Measurements from ENCODE around the gene PARVA. TPM values are rescaled to one million over a fixed set of nuclear protein-coding genes. Genes with fewer than 3 reads are reported as not detected.

PARVA gene
- total and polyA plus RNA-seq, 9 of the 15 experiments (the other 6 are each of a cell fraction or from before 2014, with no cell fraction given) = 0.11 TPM; not detected in 8

- Histone ChIP-seq H3K4me1 (replicated peaks in 1 of 2; ENCODE audit: control insufficient read depth in 2 of 2, insufficient read depth in 2 of 2, low read length in 2 of 2) (no peaks in the 10 kb centered on the region), H3K9me3 (replicated peaks; ENCODE audit: control insufficient read depth, insufficient read depth, low read depth, low read length) (no peaks in the 10 kb centered on the region), H3K36me3 (ENCODE audit: control insufficient read depth, insufficient read depth, low read length) (no peaks in the 10 kb centered on the region), H3K27me3 (ENCODE audit: control insufficient read depth in 2 of 2, insufficient read depth in 2 of 2, low read length in 2 of 2) (peaks cover 66 to 67% of the 10 kb centered on the region in 2 experiments), H3K4me3 (no peak overlapping the region), H3K79me2 (ENCODE audit: control insufficient read depth, insufficient read depth, low read length) (no peaks in the 10 kb centered on the region), H3K27ac (ENCODE audit: extremely low read depth, low read depth, low read length) (no peak overlapping the region), H3K9me1 (ENCODE audit: control insufficient read depth, insufficient read depth, low read length) (no peaks in the 10 kb centered on the region), H4K20me1 (replicated peaks; ENCODE audit: control insufficient read depth, insufficient read depth, low read length) (no peaks in the 10 kb centered on the region), H3K4me2 (ENCODE audit: insufficient read depth, low read length) (no peak overlapping the region), H3K9ac (ENCODE audit: insufficient read depth in 1 of 2, low read depth in 2 of 2, low read length in 2 of 2) (no peak overlapping the region), H2AFZ (ENCODE audit: low read depth, low read length) (no peak overlapping the region)
- FAIRE-seq (no peak), DNase-seq (ENCODE audit: extremely low read depth in 1 of 4, low spot score in 3 of 4) (no peak), ATAC-seq (no peak)
- intact Hi-C loops (cut with micrococcal nuclease) = no loop called here
- POLR2A ChIA-PET = interaction anchor here (0.8 to 1.2 kb wide), 3 partner anchors 9 to 13 kb away, joined by 3 read pairs; no protein-coding TSS in a partner anchor
- in situ Hi-C loops (cut with MboI) = no loop called here
- BruUV-seq (replicated peaks) = no TSS peak
- CTCF ChIA-PET (ENCODE audit: low intra/inter-chr PET ratio) = no interaction called here
- 5% methylated on average over 3 of the region's 3 CpGs for WGBS (ENCODE audit: insufficient coverage, low coverage, missing lambda C conversion rate)
- TF ChIP-seq MCM2 (IDR thresholded peaks at IDR 0.05; ENCODE audit: low read depth) (no peak), SNIP1 (IDR thresholded peaks at IDR 0.05; ENCODE audit: low read depth) (no peak), XRCC4 (IDR thresholded peaks at IDR 0.05; ENCODE audit: extremely low read depth, insufficient read depth, insufficient read length) (no peak), TSC22D4 (tag; IDR thresholded peaks at IDR 0.05) (no peak), ARNT (IDR thresholded peaks at IDR 0.05) (no peak), HDGF (IDR thresholded peaks at IDR 0.05) (no peak), SRSF7 (optimal IDR thresholded peaks at IDR 0.05; ENCODE audit: low read depth, low read length) (no peak), MTA3 (IDR thresholded peaks at IDR 0.05; ENCODE audit: borderline replicate concordance) (no peak), SMARCA5 (IDR thresholded peaks at IDR 0.05) (no peak), MIER1 (IDR thresholded peaks at IDR 0.05; ENCODE audit: low read depth) (no peak), POLR2AphosphoS5 (IDR thresholded peaks at IDR 0.05; ENCODE audit: control insufficient read depth, insufficient read depth, low read depth, low read length) (no peak)
- TF ChIP-seq, protein P1, sequence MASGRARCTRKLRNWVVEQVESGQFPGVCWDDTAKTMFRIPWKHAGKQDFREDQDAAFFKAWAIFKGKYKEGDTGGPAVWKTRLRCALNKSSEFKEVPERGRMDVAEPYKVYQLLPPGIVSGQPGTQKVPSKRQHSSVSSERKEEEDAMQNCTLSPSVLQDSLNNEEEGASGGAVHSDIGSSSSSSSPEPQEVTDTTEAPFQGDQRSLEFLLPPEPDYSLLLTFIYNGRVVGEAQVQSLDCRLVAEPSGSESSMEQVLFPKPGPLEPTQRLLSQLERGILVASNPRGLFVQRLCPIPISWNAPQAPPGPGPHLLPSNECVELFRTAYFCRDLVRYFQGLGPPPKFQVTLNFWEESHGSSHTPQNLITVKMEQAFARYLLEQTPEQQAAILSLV (tag; IDR thresholded peaks at IDR 0.05) = no peak
- TF ChIP-seq, protein P2, sequence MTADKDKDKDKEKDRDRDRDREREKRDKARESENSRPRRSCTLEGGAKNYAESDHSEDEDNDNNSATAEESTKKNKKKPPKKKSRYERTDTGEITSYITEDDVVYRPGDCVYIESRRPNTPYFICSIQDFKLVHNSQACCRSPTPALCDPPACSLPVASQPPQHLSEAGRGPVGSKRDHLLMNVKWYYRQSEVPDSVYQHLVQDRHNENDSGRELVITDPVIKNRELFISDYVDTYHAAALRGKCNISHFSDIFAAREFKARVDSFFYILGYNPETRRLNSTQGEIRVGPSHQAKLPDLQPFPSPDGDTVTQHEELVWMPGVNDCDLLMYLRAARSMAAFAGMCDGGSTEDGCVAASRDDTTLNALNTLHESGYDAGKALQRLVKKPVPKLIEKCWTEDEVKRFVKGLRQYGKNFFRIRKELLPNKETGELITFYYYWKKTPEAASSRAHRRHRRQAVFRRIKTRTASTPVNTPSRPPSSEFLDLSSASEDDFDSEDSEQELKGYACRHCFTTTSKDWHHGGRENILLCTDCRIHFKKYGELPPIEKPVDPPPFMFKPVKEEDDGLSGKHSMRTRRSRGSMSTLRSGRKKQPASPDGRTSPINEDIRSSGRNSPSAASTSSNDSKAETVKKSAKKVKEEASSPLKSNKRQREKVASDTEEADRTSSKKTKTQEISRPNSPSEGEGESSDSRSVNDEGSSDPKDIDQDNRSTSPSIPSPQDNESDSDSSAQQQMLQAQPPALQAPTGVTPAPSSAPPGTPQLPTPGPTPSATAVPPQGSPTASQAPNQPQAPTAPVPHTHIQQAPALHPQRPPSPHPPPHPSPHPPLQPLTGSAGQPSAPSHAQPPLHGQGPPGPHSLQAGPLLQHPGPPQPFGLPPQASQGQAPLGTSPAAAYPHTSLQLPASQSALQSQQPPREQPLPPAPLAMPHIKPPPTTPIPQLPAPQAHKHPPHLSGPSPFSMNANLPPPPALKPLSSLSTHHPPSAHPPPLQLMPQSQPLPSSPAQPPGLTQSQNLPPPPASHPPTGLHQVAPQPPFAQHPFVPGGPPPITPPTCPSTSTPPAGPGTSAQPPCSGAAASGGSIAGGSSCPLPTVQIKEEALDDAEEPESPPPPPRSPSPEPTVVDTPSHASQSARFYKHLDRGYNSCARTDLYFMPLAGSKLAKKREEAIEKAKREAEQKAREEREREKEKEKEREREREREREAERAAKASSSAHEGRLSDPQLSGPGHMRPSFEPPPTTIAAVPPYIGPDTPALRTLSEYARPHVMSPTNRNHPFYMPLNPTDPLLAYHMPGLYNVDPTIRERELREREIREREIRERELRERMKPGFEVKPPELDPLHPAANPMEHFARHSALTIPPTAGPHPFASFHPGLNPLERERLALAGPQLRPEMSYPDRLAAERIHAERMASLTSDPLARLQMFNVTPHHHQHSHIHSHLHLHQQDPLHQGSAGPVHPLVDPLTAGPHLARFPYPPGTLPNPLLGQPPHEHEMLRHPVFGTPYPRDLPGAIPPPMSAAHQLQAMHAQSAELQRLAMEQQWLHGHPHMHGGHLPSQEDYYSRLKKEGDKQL (CRISPR knock-in tag; IDR thresholded peaks at IDR 0.05; ENCODE audit: borderline replicate concordance) = no peak
- TF ChIP-seq, protein P3, sequence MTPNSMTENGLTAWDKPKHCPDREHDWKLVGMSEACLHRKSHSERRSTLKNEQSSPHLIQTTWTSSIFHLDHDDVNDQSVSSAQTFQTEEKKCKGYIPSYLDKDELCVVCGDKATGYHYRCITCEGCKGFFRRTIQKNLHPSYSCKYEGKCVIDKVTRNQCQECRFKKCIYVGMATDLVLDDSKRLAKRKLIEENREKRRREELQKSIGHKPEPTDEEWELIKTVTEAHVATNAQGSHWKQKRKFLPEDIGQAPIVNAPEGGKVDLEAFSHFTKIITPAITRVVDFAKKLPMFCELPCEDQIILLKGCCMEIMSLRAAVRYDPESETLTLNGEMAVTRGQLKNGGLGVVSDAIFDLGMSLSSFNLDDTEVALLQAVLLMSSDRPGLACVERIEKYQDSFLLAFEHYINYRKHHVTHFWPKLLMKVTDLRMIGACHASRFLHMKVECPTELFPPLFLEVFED (CRISPR knock-in tag; conservative IDR thresholded peaks at IDR 0.05) = no peak
- TF ChIP-seq, protein P4, sequence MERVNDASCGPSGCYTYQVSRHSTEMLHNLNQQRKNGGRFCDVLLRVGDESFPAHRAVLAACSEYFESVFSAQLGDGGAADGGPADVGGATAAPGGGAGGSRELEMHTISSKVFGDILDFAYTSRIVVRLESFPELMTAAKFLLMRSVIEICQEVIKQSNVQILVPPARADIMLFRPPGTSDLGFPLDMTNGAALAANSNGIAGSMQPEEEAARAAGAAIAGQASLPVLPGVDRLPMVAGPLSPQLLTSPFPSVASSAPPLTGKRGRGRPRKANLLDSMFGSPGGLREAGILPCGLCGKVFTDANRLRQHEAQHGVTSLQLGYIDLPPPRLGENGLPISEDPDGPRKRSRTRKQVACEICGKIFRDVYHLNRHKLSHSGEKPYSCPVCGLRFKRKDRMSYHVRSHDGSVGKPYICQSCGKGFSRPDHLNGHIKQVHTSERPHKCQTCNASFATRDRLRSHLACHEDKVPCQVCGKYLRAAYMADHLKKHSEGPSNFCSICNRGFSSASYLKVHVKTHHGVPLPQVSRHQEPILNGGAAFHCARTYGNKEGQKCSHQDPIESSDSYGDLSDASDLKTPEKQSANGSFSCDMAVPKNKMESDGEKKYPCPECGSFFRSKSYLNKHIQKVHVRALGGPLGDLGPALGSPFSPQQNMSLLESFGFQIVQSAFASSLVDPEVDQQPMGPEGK (CRISPR knock-in tag; IDR thresholded peaks at IDR 0.05; ENCODE audit: borderline replicate concordance) = no peak
Observed at GRCh38 chr11:12531681-12532080, 154.3 kb downstream of the PARVA start.

Measured in K562 (cell line).